PC-9 (cell line): ENCODE data around the gene PRAMEF17.
"Not testable (repeated sequence)": the region's sequence is repeated elsewhere in the genome, so short reads cannot be mapped to it uniquely, and the experiment has no call there.

Experiments
- EZH2 ChIP-seq: fragments of 200-600 bp; sonication (generic); IDR thresholded peaks from 2 replicates; pipeline ENCODE4 v1.8.0; 2017; ENCODE audit warnings: antibody characterized with exemption, low read depth
- TF ChIP-seq, protein P1 (sequence below): fragments of 200-600 bp; sonication (generic); conservative IDR thresholded peaks from 2 replicates; pipeline ENCODE4 v1.6.1; 2017; ENCODE audit warnings: mixed run types, antibody characterized with exemption, mild to moderate bottlenecking, moderate library complexity

DNA sequence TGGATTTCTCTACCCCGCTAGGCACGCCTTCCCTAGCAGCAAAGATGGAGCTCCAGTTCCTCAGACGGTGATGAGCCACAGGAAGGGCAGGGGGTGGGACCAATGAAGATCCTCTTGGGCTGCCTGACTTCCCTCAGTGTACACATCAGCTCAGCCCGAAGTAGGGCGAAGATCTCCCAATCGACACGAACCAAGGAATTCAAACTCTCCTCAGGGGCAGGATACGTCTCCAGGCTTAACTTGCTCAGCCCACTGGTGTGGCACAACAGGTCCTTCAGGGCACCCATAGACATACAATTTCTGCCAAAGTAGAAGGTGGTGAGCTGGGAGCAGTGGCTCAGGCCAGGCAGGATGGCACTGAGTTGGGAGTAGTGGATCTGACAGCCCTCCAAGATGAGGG, 46.9 kb upstream of the PRAMEF17 start:
- TF ChIP-seq, protein P1, sequence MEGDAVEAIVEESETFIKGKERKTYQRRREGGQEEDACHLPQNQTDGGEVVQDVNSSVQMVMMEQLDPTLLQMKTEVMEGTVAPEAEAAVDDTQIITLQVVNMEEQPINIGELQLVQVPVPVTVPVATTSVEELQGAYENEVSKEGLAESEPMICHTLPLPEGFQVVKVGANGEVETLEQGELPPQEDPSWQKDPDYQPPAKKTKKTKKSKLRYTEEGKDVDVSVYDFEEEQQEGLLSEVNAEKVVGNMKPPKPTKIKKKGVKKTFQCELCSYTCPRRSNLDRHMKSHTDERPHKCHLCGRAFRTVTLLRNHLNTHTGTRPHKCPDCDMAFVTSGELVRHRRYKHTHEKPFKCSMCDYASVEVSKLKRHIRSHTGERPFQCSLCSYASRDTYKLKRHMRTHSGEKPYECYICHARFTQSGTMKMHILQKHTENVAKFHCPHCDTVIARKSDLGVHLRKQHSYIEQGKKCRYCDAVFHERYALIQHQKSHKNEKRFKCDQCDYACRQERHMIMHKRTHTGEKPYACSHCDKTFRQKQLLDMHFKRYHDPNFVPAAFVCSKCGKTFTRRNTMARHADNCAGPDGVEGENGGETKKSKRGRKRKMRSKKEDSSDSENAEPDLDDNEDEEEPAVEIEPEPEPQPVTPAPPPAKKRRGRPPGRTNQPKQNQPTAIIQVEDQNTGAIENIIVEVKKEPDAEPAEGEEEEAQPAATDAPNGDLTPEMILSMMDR = not testable (repeated sequence)
- TF ChIP-seq EZH2 = not testable (repeated sequence)
